Esophagus muscularis mucosa (tissue), 3 donors: ENCODE measurements around the gene HLX.

Experiments
- POLR2A ChIP-seq: fragments of 450-650 bp; IDR thresholded peaks from one replicate; pipeline ENCODE4 v1.6.1; 2017; ENCODE audit warnings: antibody characterized with exemption, moderate library complexity, mild to moderate bottlenecking, low read depth
- POLR2AphosphoS5 ChIP-seq, 2 donors: sonication (generic); formaldehyde crosslinking; IDR thresholded peaks; one replicate each; pipeline ENCODE4 v1.6.1; 2017; ENCODE audit warnings: antibody characterized with exemption in 2 of 2
- TF ChIP-seq, protein P1 (sequence below), 3 experiments: fragments of 200-600 bp in 2 of 3; fragments of 450-650 bp in 1 of 3; sonication (generic) in 2 of 3; IDR thresholded peaks; one replicate each; pipeline ENCODE4 v1.5.1; 2017 to 2019; ENCODE audit warnings: antibody characterized with exemption in 3 of 3, mild to moderate bottlenecking in 2 of 3, moderate library complexity in 1 of 3

DNA sequence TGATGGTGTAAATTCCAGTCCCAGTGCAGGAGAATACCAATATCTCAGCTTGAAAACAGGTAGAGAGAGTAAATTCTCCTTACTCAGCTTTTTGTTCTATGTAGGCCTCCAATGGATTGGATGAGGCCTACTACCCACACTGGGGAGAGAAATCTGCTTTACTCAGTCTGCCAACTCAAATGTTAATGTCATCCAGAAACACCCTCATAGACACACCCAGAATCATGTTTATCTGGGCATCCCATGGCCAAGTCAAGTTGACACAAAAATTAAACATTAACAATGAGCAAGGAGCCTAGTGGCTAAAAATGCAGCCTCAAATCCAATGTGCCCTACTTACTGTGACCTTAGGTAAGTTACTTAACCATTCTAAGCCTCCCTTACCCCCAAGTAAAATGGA, 6.9 kb upstream of the HLX start:
- TF ChIP-seq POLR2A (no peak), POLR2AphosphoS5 (IDR thresholded peaks at IDR 0.05) (no peak)
- TF ChIP-seq, protein P1, sequence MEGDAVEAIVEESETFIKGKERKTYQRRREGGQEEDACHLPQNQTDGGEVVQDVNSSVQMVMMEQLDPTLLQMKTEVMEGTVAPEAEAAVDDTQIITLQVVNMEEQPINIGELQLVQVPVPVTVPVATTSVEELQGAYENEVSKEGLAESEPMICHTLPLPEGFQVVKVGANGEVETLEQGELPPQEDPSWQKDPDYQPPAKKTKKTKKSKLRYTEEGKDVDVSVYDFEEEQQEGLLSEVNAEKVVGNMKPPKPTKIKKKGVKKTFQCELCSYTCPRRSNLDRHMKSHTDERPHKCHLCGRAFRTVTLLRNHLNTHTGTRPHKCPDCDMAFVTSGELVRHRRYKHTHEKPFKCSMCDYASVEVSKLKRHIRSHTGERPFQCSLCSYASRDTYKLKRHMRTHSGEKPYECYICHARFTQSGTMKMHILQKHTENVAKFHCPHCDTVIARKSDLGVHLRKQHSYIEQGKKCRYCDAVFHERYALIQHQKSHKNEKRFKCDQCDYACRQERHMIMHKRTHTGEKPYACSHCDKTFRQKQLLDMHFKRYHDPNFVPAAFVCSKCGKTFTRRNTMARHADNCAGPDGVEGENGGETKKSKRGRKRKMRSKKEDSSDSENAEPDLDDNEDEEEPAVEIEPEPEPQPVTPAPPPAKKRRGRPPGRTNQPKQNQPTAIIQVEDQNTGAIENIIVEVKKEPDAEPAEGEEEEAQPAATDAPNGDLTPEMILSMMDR (IDR thresholded peaks at IDR 0.05), result no peak
